NCI-H2196 (cell line): ENCODE results near the gene PURB.
"Not testable (repeated sequence)": the region's sequence is repeated elsewhere in the genome, so short reads cannot be mapped to it uniquely, and the experiment has no call there.

ENCODE experiments used
- DNase-seq: peaks from one replicate; lab custom pipeline; 2025; ENCODE audit not compliant: unreplicated experiment; lab: John Stamatoyannopoulos, UW

PURB gene

DNA sequence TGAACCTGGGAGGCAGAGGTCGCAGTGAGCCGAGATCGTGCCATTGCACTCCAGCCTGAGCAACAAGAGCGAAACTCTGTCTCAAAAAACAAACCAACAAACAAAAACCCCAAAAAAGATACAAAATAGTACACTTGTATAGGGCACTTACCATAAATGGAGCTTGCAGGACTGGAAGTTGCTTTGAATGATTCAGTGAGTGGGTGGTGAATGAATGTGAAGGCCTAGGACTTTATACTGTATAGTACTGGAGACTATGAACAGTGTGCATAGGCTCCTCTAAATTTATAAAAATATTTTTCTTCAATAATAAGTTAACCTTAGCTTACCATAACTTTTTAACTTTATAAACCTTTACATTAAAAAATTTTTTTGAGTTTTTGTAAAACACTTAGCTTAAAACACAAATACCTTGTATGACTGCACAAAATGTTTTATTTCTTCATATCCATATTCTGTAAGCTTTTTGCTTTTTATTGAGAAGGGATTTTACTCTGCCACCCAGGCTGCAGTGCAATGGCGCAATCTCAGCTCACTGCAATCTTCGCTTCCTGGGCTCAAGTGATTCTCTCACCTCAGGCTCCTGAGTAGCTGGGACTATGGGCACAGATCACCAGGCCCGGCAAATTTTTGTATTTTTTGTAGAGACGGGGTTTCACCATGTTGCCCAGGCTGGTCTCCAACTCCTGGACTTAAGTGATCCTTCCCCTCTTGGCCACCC, 30.5 kb downstream of the PURB start:
- DNase-seq: no peak

DNA sequence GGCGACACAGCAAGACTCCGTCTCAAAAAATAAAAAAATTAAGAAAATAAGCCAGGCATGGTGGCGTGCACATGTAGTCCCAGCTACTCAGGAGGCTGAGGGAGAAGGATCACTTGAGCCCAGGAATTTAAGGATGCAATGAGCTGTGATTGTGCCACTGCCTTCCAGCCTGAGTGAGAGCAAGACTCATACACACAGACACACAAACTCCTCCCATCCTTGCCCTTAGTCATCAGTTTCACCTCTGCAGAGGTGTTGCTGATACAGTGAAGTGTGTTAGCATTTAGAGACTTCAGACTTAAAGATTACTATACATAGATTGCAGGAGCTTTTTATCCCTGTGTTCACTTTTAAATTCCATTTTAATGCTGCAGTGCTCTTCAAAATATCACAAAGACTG, 31.9 kb downstream of the PURB start:
- no peak for DNase-seq

DNA sequence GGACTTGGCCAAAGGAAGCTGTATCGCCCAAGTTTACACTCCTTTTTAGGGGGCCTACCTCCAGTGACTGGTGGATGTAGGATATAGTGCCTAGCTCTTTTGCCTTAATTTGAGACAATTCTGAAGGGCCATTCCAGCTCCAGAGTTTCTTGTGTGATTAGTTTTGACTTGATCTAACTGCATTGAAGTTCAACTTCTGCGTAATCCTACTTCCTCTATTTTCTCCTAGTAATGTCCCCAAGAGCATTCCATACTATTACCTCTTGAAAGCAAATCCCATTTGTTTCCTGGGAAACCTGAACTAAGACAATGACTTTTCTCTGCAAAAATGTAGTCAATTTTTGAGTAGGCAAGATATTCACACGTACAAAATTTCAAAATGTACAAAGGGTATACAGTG, 32.7 kb downstream of the PURB start:
- no peak for DNase-seq

DNA sequence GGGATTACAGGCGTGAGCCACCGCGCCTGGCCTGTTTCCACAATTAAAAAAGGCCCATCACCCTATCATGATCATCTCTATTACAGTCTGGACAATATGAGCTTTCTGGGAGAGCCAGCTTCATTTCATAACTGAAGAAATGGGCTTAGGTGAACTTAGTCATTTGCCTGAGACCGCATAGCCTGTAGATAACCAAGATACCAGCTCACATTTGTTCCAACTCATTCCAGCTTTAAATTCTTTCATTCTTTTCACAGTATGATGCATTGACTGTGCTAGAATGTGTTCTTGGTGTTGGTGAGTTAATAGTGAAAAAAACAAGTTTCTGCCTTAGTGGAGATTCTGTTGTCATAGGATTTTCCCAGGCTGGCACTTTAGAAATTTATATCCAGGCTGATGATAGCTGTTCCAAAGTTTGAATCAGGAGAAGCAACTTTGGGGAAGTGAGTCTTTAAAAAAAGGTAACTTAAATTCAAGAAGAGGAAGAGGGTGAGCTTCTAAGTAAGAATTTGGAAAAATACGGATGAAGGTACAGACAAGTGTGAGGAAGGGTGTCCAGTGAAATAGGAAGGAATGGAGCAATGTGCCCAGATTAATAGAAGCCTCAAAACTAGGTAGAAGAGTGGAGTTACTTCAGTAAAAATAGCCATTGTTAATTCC, 35.3 kb downstream of the PURB start:
- no peak for DNase-seq

DNA sequence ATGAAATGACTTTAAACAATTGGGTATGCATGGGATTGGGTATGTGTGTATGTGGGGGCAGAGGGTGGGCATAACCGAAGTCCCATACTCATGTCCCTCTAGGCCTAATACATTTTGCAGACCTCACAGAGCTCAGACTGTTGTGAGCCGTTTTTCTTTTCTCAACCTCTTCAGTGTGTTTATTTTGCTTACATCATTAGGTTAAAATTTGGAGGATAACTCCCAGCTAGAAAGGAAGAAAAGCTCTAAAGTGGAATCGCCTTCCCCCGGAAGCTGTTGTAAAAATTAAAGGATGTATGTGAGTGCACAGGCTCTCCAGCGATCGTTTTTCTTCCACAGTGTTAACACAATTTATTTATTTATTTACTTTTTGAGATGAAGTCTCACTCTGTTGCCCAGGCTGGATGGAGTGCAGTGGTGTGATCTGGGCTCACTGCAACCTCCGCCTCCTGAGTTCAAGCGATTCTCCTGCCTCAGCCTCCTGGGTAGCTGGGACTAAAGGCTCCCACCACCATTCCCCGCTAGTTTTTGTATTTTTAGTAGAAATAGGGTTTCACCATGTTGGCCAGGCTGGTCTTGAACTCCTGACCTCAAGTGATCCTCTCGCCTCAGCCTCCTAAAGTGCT, 36.0 kb downstream of the PURB start:
- peak; percentile 35 for DNase-seq

DNA sequence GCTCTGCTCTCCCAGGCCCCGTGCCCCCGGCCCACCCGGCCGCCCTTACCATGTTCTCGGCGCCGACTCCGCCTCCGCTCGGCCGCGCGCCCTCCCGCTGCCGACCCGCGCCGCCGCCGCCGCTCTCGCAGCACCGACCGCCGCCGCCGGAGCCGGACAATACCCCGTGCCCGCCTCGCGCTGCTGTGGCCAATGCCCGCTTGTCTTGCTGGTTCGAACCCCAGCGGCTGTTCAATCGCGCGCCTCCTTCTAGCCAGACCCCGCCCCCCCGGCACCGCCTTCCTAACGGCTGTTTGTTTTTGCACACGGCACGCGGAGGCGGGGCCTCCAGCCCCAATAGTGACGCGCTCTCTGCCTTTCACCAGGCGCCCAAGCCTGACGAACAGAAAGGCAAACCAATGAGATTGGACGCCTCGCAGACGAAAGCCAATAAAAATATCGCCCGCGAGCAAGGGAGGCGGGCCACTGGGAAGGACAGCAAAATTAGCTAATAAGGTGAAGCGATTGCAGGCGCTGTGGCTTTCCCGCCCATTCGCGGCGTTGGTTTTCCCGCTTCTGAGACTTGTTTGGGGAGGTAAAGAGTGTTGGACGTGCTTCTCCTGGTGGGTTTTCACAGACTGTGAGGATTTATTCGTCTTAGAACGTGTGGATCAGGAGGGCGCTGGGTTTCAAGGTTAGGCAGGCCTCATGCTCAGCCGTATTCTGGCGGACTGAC, 37.3 kb downstream of the PURB start, which contains the start of gene H2AZ2:
H2AZ2 (minus strand) TSS at position 168 of the 715 bp plus-strand sequence; CDS start at position 52, 116 bp downstream.
- DNase-seq: peak; percentile 99

DNA sequence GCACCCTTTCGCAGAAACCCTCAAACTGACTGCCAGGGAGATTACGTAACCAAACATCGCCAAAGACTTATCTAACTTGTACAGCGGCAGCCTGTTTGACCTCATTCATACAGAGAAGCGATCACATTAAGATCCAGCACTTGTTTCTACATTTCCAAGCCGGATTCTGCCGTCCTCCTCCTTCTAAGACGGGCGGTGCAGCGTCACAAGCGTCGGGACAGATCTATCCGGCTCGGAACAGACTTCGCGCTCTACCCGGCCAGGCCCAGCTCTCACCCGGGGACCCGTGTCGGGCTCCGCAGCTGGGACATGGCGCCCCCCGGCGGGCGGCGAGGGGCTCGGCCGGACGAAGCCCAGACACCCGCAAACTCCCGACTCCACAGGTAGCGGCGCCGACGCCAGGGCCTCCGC, 37.8 kb downstream of the PURB start:
- peak; percentile 88 for DNase-seq

DNA sequence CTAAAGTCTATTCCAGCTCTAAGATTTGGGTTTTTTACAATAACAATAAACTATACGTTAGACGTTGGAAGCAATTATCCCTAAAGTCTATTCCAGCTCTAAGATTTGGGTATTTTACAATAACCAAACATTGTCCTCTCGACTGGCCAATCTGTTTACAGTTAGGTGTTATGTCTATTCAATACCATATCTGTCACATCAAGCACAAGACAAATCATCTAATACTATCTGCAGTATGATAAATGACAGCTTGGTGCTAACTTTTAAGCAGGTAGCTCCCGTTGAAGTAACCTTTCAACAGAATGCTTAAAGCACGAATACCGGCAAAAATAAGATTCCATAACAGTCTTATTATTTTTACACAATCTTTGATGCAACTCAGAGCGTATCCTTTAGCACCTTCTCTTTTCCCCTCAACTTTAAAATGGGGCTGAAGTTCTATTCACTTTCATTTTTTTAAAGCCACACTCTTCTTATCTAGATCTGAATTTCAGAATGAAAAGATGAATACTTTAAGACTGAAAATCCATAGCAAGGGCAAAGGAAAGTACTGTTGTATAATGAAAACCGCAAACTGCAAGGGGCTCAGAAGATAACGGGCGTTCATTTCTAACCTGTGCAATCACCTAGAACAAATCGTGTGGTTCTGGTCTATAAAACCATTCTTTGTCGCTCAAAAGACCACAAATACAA, 38.4 kb downstream of the PURB start:
- no peak for DNase-seq

DNA sequence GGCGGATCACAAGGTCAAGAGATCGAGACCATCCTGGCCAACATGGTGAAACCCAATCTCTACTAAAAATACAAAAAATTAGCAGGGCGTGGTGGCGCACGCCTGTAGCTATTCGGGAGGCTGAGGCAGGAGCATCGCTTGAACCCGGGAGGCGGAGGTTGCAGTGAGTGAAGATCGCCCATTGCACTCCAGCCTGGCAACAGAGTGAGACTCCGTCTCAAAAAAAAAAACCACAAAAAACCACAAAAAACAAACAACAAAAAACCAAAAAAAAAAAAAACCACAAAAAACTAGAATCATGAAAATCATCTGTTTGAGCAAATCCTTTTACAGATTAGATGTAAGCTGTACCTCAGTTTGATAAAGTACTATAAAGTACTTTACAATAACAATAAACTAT, 38.9 kb downstream of the PURB start:
- DNase-seq: not testable (repeated sequence)

DNA sequence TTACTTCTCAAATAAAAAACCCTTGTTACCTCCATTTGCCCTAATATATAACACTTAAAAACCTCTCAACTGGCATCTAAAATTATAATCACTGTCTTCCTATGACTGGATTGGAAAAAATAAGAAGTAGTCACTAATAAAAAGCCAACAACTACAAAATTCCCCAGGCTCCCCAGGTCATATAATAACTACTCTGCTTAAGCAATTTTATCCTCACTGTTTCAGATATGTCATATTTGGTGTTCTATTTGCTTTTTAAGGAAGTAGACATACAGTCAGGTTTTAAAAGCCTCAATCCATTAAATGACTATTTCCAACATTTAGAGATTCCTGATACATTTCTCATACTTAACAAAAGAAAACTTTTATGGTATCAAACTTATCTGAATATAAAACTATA, 39.9 kb downstream of the PURB start:
- DNase-seq: no peak

DNA sequence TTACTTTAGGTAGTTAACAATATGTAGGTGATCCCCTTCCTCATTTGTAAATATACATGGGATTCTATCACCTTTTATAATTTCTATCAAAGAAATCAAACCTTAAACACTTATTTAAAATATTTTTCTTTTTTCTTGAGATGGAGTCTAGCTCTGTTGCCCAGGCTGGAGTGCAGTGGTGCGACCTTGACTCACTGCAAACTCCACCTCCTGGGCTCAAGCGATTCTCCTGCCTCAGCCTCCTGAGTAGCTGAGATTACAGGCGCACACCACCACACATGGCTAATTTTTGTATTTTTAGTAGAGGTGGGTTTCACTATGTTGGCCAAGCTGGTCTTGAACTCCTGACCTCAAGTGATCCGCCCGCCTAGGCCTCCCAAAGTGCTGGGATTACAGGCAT, 41.9 kb downstream of the PURB start:
- DNase-seq: not testable (repeated sequence)

DNA sequence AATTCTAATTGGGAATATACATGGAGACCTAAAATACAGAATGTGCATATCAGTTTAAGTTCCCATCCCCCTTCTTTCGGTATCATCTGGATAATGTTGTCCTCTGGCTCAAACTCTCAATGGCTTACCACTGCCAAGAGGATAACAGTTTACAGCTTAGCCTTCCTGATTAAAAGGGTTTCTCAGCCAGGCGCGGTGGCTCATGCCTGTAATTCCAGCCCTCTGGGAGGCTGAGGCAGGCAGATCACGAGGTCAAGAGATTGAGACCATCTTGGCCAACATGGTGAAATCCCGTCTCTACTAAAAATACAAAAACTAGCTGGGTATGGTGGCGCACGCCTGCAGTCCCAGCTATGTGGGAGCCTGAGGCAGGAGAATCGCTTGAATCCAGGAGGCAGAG, 42.7 kb downstream of the PURB start:
- not testable (repeated sequence) for DNase-seq

DNA sequence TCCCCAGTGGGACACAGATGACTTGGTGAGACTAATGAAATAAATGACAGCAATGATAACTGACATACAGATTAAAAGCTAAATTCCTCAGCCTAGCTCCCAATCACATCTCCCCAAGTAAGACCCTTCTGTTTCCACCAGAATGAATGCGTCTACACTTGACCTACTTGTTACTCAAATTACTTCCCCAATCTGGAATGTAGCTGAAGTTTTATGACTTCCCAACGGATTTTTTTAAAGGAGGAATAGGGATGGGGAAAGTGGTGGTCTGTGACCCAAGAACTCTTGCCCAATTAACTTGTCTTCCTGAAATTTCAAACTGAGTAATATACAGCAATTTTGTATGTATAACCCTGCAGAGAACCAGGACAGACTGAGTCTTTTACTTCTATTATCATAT, 46.6 kb downstream of the PURB start:
- no peak for DNase-seq

DNA sequence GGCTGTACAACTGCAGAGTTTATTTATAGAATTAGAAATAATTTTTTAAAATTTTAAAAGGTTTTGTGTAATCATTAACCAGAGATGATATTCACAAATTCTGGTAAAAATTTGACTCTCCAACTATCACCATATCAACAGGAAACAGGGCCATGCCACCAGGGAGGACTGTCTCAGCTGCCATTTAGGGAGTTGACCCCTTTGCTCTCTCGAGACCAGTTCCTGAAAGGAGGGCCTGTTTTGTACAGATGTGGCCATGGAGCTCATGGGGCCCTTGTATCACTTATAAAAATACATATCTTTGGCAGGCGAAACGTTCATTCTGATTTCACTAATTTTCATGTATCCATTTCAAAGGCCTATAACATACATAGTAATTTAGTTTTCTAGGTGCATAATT, 57.8 kb downstream of the PURB start:
- no peak for DNase-seq
